Pons (tissue), 1 donor: ENCODE measurements around the gene CALD1.

ENCODE experiments used
- DNase-seq: peaks from one replicate; pipeline ENCODE4 v3.0.0-alpha.2; 2016; ENCODE audit warnings: low spot score

Gene CALD1

GRCh38 chr7:134999136-134999535 is 219.7 kb downstream of the CALD1 start:
- DNase-seq, result no peak

- DNase-seq, result no peak
Measured at GRCh38 chr7:135001390-135002165, 222.1 kb downstream of the CALD1 start.

- no peak for DNase-seq
Measured at GRCh38 chr7:135012229-135012628, 232.8 kb downstream of the CALD1 start.
